B cell (primary cell): Measurements from ENCODE around the gene COL6A1. TPM values are rescaled to one million over a fixed set of nuclear protein-coding genes. Genes with fewer than 3 reads are reported as not detected.

Source experiments
- ATAC-seq: fragments of 200-7000 bp; cut with Tn5 transposase; one replicate; pipeline ENCODE4 v1.10.0; 2021; ENCODE audit warnings: low read depth, mild to moderate bottlenecking, moderate number of reproducible peaks, moderate library complexity
- CTCF ChIA-PET: fragments of 350-600 bp; sonication (Branson Sonifier 250); formaldehyde crosslinking; loops from one replicate; lab custom pipeline; 2021; ENCODE audit warnings: antibody characterized with exemption, inconsistent platforms; lab: Charles Lee
- POLR2A ChIA-PET: fragments of 350-600 bp; sonication (Branson Sonifier 250); formaldehyde crosslinking; loops from one replicate; lab custom pipeline; 2021; ENCODE audit warnings: antibody characterized with exemption; lab: Charles Lee
- DNase-seq: peaks from one replicate; pipeline ENCODE4 v3.0.0; 2013
- H2AFZ ChIP-seq: 2 replicates; pipeline ENCODE4 v1.6.1; 2012; ENCODE audit warnings: mild to moderate bottlenecking, low read depth, low read length; ENCODE audit not compliant: insufficient read depth, poor library complexity, severe bottlenecking
- H3K27ac ChIP-seq, 2 donors: 1 replicate in 1 of 2; 2 replicates in 1 of 2; pipeline ENCODE4 v1.5.1; 2012 to 2013; ENCODE audit warnings: low read length in 2 of 2, mild to moderate bottlenecking in 2 of 2, moderate library complexity in 1 of 2
- H3K27me3 ChIP-seq, 4 experiments: fragments of 200-600 bp in 1 of 4; sonication (generic) in 1 of 4; replicated peaks in 1 of 4; 1 replicate in 2 of 4; 2 replicates in 2 of 4; pipeline versions ENCODE4 v1.6.1 to v1.7.0; 2013 to 2016; ENCODE audit warnings: low read length in 3 of 4, mild to moderate bottlenecking in 2 of 4, mixed read lengths in 1 of 4, moderate library complexity in 1 of 4; ENCODE audit not compliant: insufficient read depth in 4 of 4, control insufficient read depth in 3 of 4; ENCODE audit errors: control extremely low read depth in 1 of 4
- H3K36me3 ChIP-seq, 2 experiments: replicated peaks in 1 of 2; 1 replicate in 1 of 2; 2 replicates in 1 of 2; pipeline versions ENCODE4 v1.6.1 to v1.7.1; 2013; ENCODE audit warnings: low read length in 1 of 2; ENCODE audit not compliant: insufficient read depth in 2 of 2, control insufficient read depth in 1 of 2; ENCODE audit errors: control extremely low read depth in 1 of 2, extremely low read depth in 1 of 2
- H3K4me1 ChIP-seq, 2 donors: fragments of 200-600 bp in 1 of 2; sonication (generic) in 1 of 2; 1 replicate in 1 of 2; 2 replicates in 1 of 2; pipeline versions ENCODE4 v1.5.1 to v1.6.1; 2013 to 2017; ENCODE audit warnings: low read length in 2 of 2; ENCODE audit not compliant: control insufficient read depth in 2 of 2, insufficient read depth in 2 of 2
- H3K4me2 ChIP-seq: replicated peaks from 2 replicates; pipeline ENCODE3; 2012; ENCODE audit warnings: mild to moderate bottlenecking, low read depth, low read length; ENCODE audit not compliant: poor library complexity, severe bottlenecking
- H3K4me3 ChIP-seq, 5 experiments: fragments of 200-600 bp in 1 of 5; sonication (generic) in 1 of 5; 1 replicate in 3 of 5; 2 replicates in 2 of 5; pipeline versions ENCODE4 v1.5.1 to v1.7.0; 2011 to 2016; ENCODE audit warnings: low read length in 4 of 5, mild to moderate bottlenecking in 4 of 5, low read depth in 2 of 5, control low read depth in 1 of 5, moderate library complexity in 1 of 5; ENCODE audit not compliant: insufficient read depth in 1 of 5; ENCODE audit errors: control extremely low read depth in 1 of 5, extremely low read depth in 1 of 5
- H3K79me2 ChIP-seq: fragments of 200-600 bp; sonication (generic); one replicate; pipeline ENCODE4 v1.6.0; 2016; ENCODE audit warnings: low read length; ENCODE audit not compliant: control insufficient read depth, insufficient read depth
- H3K9ac ChIP-seq: fragments of 200-600 bp; sonication (generic); 2 replicates; pipeline ENCODE4 v1.6.1; 2017; ENCODE audit warnings: mild to moderate bottlenecking, low read length, moderate library complexity
- H3K9me3 ChIP-seq, 3 donors: one replicate each; pipeline versions ENCODE4 v1.6.1 to v1.7.1; 2013; ENCODE audit warnings: low read length in 2 of 3; ENCODE audit not compliant: control insufficient read depth in 2 of 3, insufficient read depth in 1 of 3; ENCODE audit errors: control extremely low read depth in 1 of 3
- H4K20me1 ChIP-seq: 2 replicates; pipeline ENCODE4 v1.6.0; 2012; ENCODE audit warnings: mild to moderate bottlenecking, low read length; ENCODE audit not compliant: insufficient read depth, control insufficient read depth, poor library complexity, severe bottlenecking
- H3K27ac Mint-ChIP-seq: one replicate; pipeline ENCODE4 v1.8.0; 2021; ENCODE audit warnings: mixed read lengths
- H3K27me3 Mint-ChIP-seq: one replicate; pipeline ENCODE4 v1.8.0; 2021; ENCODE audit warnings: mixed read lengths
- H3K4me1 Mint-ChIP-seq: one replicate; pipeline ENCODE4 v1.8.0; 2021; ENCODE audit warnings: mixed read lengths
- H3K4me3 Mint-ChIP-seq: one replicate; pipeline ENCODE4 v1.8.0; 2021; ENCODE audit warnings: mixed read lengths
- H3K9me3 Mint-ChIP-seq: one replicate; pipeline ENCODE4 v1.8.0; 2022; ENCODE audit warnings: mixed read lengths; ENCODE audit not compliant: insufficient read depth
- CTCF ChIP-seq: fragments of 200-600 bp; IDR thresholded peaks from one replicate; pipeline ENCODE4 v1.8.0; 2022; ENCODE audit warnings: antibody characterized with exemption, mild to moderate bottlenecking
- EZH2 ChIP-seq: IDR thresholded peaks from 2 replicates; pipeline ENCODE4 v1.6.1; 2012; ENCODE audit warnings: borderline replicate concordance, low read depth, mild to moderate bottlenecking, moderate library complexity, low read length; ENCODE audit not compliant: insufficient read depth, poor library complexity, severe bottlenecking
- WGBS: methylation state at CpG from one replicate; pipeline ENCODE4 v1.1.5; 2013; ENCODE audit warnings: missing lambda C conversion rate; ENCODE audit not compliant: insufficient coverage; 5-methylcytosine and 5-hydroxymethylcytosine counted together
- intact Hi-C: fragments of 100-400 bp; cut with micrococcal nuclease; formaldehyde crosslinking; loops from one replicate; pipeline ENCODE4 v1.10.0; 2022
- polyA plus RNA-seq: library from polyadenylated mRNA; depleted of rRNA; stranded (reverse); fragments of >200 nt; gene quantifications from 2 replicates; pipeline ENCODE4 v1.2.3, GENCODE V29; 2012
- total RNA-seq, 2 donors: library from RNA; stranded (reverse); fragments of 120-200 nt in 1 of 2; gene quantifications; 1 replicate in 1 of 2; 2 replicates in 1 of 2; pipeline versions ENCODE4 v1.2.3 to v1.2.4, GENCODE V29; 2013 to 2022

COL6A1 gene
- total and polyA plus RNA-seq, 2 donors (not counting 1 experiment from before 2014, with no cell fraction given), result 0.39 to 0.67 TPM

- Mint-ChIP-seq H3K9me3 (no peaks in the 10 kb centered on the region), H3K27me3 (no peaks in the 10 kb centered on the region), H3K4me3 (no peak overlapping the region), H3K27ac (peak overlapping the region; percentile 4), H3K4me1 (no peaks in the 10 kb centered on the region)
- Histone ChIP-seq H3K4me3 (no peak overlapping the region), H3K4me1 (no peaks in the 10 kb centered on the region), H3K27ac (no peak overlapping the region), H2AFZ (no peak overlapping the region), H3K79me2 (no peaks in the 10 kb centered on the region), H4K20me1 (no peaks in the 10 kb centered on the region), H3K27me3 (no peaks in the 10 kb centered on the region), H3K4me2 (no peak overlapping the region), H3K9ac (no peak overlapping the region), H3K9me3 (peaks cover 0 to 26% (median 0%) of the 10 kb centered on the region in 3 donors), H3K36me3 (no peaks in the 10 kb centered on the region)
- DNase-seq (no peak), ATAC-seq (no peak)
- intact Hi-C loops, result no loop called here
- no peak for TF ChIP-seq EZH2
- no peak for TF ChIP-seq CTCF
- POLR2A ChIA-PET, result no interaction called here
- 88% methylated on average over 21 of the region's 32 CpGs for WGBS
- CTCF ChIA-PET, result no interaction called here
Observed at GRCh38 chr21:45941717-45942546, 39.6 kb upstream of the COL6A1 start.
